GM12873 (cell line): ENCODE results near the gene MMP26.

Experiments used
- CTCF ChIP-seq: IDR thresholded peaks from 2 replicates; pipeline ENCODE4 v1.5.1; 2012; ENCODE audit warnings: low read depth, mild to moderate bottlenecking, moderate library complexity, low read length, control low read depth; ENCODE audit not compliant: insufficient read depth; ENCODE audit errors: missing control alignments

The MMP26 gene

GRCh38 chr11:4727171-4727570, 22.6 kb downstream of the MMP26 start:
- TF ChIP-seq CTCF = no peak

- no peak for TF ChIP-seq CTCF
These were observed 36.2 kb downstream of the MMP26 start for GRCh38 chr11:4740735-4741134.

GRCh38 chr11:4748438-4748837, 43.9 kb downstream of the MMP26 start:
- no peak for TF ChIP-seq CTCF

GRCh38 chr11:4751201-4751600, 46.6 kb downstream of the MMP26 start:
- no peak for TF ChIP-seq CTCF
